Osteoblast (primary cell): ENCODE results near the gene OLFM4. TPM values are rescaled to one million over a fixed set of nuclear protein-coding genes. Genes with fewer than 3 reads are reported as not detected.

Experiments
- DNase-seq: peaks from one replicate; pipeline ENCODE4 v3.0.0; 2011; ENCODE audit warnings: low spot score, mixed read lengths; ENCODE audit not compliant: insufficient read length; ENCODE audit errors: missing footprints
- H2AFZ ChIP-seq: 2 replicates; pipeline ENCODE4 v1.6.0; 2011; ENCODE audit warnings: mild to moderate bottlenecking, low read length
- H3K27ac ChIP-seq: 2 replicates; pipeline ENCODE4 v1.5.1; 2011; ENCODE audit warnings: mild to moderate bottlenecking, low read depth, low read length, moderate library complexity
- H3K27me3 ChIP-seq: 2 replicates; pipeline ENCODE4 v1.6.0; 2012; ENCODE audit warnings: mild to moderate bottlenecking, control low read depth, inconsistent platforms, low read length, moderate library complexity; ENCODE audit not compliant: insufficient read depth
- H3K36me3 ChIP-seq: 2 replicates; pipeline ENCODE4 v1.5.1; 2011; ENCODE audit warnings: mild to moderate bottlenecking, low read length, control low read depth, moderate library complexity; ENCODE audit not compliant: insufficient read depth
- H3K4me1 ChIP-seq: 2 replicates; pipeline ENCODE4 v1.5.1; 2011; ENCODE audit warnings: mild to moderate bottlenecking, low read length, control low read depth, moderate library complexity; ENCODE audit not compliant: insufficient read depth
- H3K4me2 ChIP-seq: 2 replicates; pipeline ENCODE4 v1.6.0; 2011; ENCODE audit warnings: mild to moderate bottlenecking, low read length; ENCODE audit not compliant: insufficient read depth
- H3K4me3 ChIP-seq: fragments of 200-600 bp; sonication (generic); 3 replicates; pipeline ENCODE4 v1.5.1; 2012; ENCODE audit warnings: mild to moderate bottlenecking, low read length, inconsistent platforms; ENCODE audit not compliant: insufficient read depth
- H3K79me2 ChIP-seq: 2 replicates; pipeline ENCODE4 v1.6.0; 2012; ENCODE audit warnings: mild to moderate bottlenecking, low read length, control low read depth, inconsistent platforms; ENCODE audit not compliant: insufficient read depth
- H3K9me3 ChIP-seq: 2 replicates; pipeline ENCODE4 v1.5.1; 2011; ENCODE audit warnings: low read depth, low read length, control low read depth
- H4K20me1 ChIP-seq: 2 replicates; pipeline ENCODE4 v1.6.0; 2012; ENCODE audit warnings: mild to moderate bottlenecking, low read length, control low read depth; ENCODE audit not compliant: insufficient read depth
- total RNA-seq: library from RNA; depleted of rRNA; stranded (reverse); fragments of >200 nt; gene quantifications from 2 replicates; pipeline ENCODE4 v1.2.3, GENCODE V29; 2012
- TF ChIP-seq, protein P1 (sequence below): IDR thresholded peaks from 2 replicates; pipeline ENCODE4 v1.5.1; 2011; ENCODE audit warnings: mild to moderate bottlenecking, low read depth, low read length, moderate library complexity; ENCODE audit errors: extremely low read depth

Gene OLFM4
- total RNA-seq, 1 donor: under 0.01 TPM

DNA sequence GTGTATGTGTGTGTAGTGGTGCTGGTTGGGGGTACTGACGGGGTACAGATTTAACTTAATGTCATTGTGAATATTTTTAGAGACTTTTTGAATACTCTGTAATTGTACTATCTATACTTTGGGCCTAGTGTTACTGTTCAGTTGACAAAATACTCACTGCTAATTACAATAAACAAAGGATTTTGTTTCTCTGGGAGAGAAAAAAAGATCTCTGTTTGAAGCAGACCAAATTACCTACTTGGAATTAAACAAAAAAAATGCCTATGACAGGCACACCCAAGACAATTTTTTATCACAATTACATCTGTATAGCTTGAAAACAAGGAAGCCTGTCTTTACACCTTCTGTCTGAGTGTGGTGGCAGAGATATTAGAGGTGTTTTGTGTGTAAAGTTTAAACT is 45.1 kb downstream of the OLFM4 start:
- H3K79me2 ChIP-seq: no peaks in the 10 kb centered on the region
- H3K4me3 ChIP-seq: no peak overlapping the region
- no peak overlapping the region for H3K27ac ChIP-seq

DNA sequence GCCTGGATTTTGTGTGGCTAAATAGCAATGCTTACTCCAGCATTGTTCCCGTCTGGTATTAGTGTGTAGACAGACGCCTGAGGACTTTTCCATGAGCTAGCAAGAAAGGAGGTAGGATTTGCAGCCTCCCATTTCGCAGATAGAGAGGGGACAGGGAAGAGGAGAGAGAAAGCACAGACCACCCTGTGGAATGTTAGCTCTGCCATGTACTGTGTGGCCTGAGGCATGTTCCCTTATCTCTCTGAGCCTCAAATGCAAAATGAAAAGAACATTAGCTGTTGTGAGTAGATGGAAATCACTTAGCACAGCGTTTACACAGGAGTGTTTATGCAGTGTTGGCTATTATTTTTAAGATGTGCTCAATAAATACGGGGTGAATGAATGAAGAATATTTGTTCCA is 45.5 kb downstream of the OLFM4 start:
- H4K20me1 ChIP-seq: no peaks in the 10 kb centered on the region
- H3K79me2 ChIP-seq: no peaks in the 10 kb centered on the region
- no peak overlapping the region for H3K4me3 ChIP-seq
- no peak overlapping the region for H3K27ac ChIP-seq
- H3K4me2 ChIP-seq: no peak overlapping the region
- no peaks in the 10 kb centered on the region for H3K27me3 ChIP-seq
- no peaks in the 10 kb centered on the region for H3K36me3 ChIP-seq
- no peaks in the 10 kb centered on the region for H3K9me3 ChIP-seq
- TF ChIP-seq, protein P1, sequence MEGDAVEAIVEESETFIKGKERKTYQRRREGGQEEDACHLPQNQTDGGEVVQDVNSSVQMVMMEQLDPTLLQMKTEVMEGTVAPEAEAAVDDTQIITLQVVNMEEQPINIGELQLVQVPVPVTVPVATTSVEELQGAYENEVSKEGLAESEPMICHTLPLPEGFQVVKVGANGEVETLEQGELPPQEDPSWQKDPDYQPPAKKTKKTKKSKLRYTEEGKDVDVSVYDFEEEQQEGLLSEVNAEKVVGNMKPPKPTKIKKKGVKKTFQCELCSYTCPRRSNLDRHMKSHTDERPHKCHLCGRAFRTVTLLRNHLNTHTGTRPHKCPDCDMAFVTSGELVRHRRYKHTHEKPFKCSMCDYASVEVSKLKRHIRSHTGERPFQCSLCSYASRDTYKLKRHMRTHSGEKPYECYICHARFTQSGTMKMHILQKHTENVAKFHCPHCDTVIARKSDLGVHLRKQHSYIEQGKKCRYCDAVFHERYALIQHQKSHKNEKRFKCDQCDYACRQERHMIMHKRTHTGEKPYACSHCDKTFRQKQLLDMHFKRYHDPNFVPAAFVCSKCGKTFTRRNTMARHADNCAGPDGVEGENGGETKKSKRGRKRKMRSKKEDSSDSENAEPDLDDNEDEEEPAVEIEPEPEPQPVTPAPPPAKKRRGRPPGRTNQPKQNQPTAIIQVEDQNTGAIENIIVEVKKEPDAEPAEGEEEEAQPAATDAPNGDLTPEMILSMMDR: no peak
- no peak for DNase-seq
- H2AFZ ChIP-seq: no peak overlapping the region
- H3K4me1 ChIP-seq: no peaks in the 10 kb centered on the region

More for the DNA sequence above, 45.1 kb downstream of the OLFM4 start:
- Histone ChIP-seq H3K9me3 (no peaks in the 10 kb centered on the region), H3K27me3 (no peaks in the 10 kb centered on the region), H2AFZ (no peak overlapping the region), H3K36me3 (no peaks in the 10 kb centered on the region), H3K4me2 (no peak overlapping the region), H3K4me1 (no peaks in the 10 kb centered on the region), H4K20me1 (no peaks in the 10 kb centered on the region)
- TF ChIP-seq, protein P1: no peak
- DNase-seq: no peak

DNA sequence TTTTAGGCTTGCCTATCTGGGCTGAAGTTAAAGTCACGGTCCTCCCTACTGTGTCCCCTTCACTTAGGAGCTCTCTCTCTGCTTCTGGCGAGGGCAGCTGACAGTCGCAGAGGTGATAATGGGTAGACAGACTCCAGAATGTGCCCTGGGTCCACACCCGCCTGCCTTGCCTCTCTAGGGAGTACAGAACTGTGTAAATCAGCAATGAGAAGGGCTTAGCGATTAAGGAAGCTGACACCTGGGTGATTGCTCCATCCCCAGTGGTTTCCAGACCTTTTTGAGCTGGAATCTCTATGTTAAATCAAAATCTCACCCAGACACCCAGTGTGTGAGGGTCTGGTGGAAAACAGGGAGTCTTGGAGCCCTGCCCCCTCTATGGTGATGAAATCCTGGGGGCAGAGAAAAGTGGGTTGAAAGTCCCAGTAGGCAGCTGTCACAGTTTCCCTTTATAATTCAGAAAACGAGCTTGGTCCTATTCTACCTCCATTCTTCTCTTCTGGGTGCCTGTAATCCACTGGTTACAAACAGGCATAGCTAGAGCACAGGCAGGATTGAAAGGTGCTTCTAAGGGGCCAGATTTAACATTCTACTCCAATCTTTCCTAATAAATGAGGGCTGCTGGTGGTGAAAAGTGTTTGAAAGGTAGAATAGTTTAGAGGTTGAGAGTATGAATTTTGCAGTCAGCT is 46.9 kb downstream of the OLFM4 start:
- Histone ChIP-seq H3K4me3 (no peak overlapping the region), H3K4me2 (no peak overlapping the region), H3K4me1 (no peaks in the 10 kb centered on the region), H2AFZ (no peak overlapping the region), H3K27me3 (no peaks in the 10 kb centered on the region), H3K79me2 (no peaks in the 10 kb centered on the region), H3K9me3 (no peaks in the 10 kb centered on the region), H3K36me3 (no peaks in the 10 kb centered on the region), H3K27ac (no peak overlapping the region), H4K20me1 (no peaks in the 10 kb centered on the region)
- TF ChIP-seq, protein P1: no peak
- DNase-seq: no peak

DNA sequence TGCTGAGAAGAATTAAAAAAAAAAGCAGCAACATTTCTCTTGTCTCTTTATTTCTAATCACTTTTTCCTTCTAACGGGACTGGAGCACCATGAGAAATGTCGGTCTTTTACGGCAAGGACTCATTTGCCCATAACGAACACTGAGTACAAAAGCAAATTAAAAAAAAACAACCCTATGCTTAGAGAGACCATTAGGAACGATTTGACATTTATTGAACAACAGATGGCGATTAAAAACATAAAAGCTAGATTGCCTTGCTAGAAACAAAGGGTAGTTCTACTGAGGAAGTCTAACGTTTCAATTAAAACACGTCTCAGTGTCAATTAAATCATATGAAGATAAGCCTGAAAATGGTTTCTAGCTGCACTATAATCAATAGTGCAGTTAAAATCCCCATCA is 51.1 kb downstream of the OLFM4 start:
- Histone ChIP-seq H3K79me2 (no peaks in the 10 kb centered on the region), H3K36me3 (no peaks in the 10 kb centered on the region), H3K9me3 (no peaks in the 10 kb centered on the region), H3K27me3 (no peaks in the 10 kb centered on the region), H3K4me3 (no peak overlapping the region), H3K4me2 (no peak overlapping the region), H2AFZ (no peak overlapping the region), H3K27ac (no peak overlapping the region), H3K4me1 (no peaks in the 10 kb centered on the region), H4K20me1 (no peaks in the 10 kb centered on the region)
- TF ChIP-seq, protein P1: no peak
- no peak for DNase-seq
